ENCODE measurements around the gene SRC.

DNA sequence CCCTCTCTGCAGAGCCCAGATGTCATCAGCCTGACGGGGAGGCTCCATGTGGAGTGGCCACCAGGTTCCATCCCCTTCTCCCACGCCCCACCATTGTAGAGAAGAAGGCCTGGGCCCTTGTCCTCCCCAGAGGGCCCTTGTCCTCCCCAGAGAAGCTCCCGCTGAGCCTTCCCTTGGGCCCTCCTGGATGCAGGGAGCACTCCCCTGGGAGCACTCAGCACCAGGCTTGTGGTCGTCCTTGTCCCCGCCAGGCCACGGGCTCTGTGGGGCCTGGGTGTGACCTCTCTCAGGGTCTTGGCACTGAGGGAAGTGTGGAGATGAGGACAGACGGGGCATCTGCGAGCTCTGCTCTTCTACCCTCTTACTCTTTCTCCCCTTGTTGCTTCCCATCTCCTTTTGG, 91.7 kb downstream of the SRC start:
- TF ChIP-seq POLR2A (IDR thresholded peaks at IDR 0.05; ENCODE audit: low read depth, low read length) (no peak), EZH2 (IDR thresholded peaks at IDR 0.05; ENCODE audit: borderline replicate concordance, low read depth, low read length, severe bottlenecking) (no peak), POLR2AphosphoS5 (IDR thresholded peaks at IDR 0.05; ENCODE audit: insufficient read depth, low read depth, low read length) (no peak)

Data from endothelial cell of umbilical vein (primary cell).